ENCODE results near the gene SBF2. TPM values are rescaled to one million over a fixed set of nuclear protein-coding genes. Genes with fewer than 3 reads are reported as not detected.
"Not testable (repeated sequence)": the region's sequence is repeated elsewhere in the genome, so short reads cannot be mapped to it uniquely, and the experiment has no call there.

SBF2 gene
- polyA plus RNA-seq, 10 donors: 16.7 to 35.0 (median 23.7) TPM

DNA sequence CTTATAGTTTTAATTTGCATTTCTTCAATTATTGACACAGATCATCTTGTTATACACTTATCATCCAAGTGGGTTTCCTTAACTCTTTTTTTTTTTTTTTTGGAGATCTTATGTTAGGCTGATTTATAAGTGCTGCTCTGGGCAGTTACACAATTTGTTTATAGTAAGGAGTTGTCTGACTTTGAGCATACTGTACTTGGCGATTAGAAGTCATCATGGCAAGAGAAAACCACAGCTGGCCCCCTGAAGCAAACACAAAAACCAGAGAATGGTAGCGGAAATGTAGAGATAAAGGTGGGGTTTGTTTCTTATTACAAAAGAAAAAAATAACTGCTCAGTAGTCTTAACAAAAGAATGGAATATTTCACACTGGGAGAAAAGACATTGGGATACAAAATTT is 337.5 kb downstream of the SBF2 start:
- no peak for DNase-seq

DNA sequence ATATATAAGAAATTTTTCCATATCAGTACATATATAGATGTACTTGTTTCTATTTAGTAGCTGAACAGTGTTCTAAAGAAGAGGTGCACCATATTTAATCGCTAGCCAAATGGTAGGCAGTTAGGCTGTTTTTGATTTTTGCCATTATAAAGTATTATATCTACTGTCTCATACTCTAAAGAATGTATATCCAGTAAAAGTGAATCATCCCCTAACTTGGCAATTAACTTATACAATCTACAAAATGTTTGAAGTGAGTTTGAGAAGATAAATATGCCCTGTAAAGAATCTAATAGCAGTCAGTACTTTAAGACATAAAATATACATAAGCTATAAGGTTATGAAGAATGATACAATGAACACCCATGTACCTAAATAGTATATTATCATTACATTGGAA is 338.6 kb downstream of the SBF2 start:
- no peak for DNase-seq

DNA sequence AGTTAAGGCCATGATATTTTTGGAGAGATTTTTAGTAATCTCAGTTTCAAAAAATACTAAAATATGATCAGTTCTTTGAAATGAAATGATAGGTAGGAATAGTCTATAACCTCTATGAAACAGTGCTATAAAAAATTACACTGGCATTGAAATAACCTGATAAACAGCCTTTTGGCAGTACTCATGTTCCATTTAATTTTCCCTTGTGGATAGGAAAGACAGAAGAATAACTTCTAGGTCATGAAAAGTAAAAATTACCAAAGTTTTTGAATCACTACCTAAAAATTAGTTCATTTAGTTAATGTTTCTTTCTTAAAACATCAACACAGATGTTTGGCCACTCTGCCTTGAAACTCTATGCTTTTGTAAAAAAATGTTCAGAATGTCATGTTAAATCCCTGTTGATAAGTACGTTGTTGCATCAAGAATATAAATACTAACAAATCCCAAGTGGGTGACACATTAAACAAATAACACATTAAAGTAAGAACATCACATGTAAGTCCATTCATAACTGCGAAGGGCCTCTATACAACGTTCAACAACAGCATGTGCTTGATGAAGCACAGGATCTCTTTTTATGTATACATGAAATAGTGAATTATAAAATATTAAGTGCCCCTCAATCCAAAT is 339.9 kb downstream of the SBF2 start:
- peak in 2 of 3 donors; percentile 21 to 60 for DNase-seq

DNA sequence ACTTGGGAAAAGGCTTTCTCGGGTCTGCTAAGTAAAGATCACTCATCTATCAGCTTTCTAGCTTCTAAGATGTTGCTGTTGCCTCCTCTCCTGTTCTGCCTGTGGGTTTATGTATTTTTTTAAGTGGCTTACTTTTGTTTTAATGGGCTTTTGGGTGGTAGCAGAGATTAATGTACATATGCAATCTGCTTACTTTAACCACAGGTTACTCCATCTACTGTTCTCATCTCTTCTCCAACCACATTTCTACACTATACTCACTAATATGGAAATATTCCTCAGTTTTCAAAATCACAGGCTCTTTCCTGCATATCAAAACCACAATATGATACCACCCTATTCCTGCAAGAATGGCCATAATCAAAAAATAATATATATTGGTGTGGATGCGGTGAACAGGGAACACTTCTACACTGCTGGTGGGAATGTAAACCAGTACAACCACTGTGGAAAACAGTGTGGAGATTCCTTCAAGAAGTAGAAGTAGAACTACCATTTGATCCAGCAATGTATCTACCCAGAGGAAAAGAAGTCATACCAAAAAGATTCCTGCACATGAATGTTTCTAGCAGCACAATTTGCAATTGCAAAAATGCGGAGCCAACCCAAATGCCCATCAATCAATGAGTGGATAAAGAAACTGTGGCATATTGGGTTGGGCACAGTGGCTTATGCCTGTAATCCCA is 341.4 kb downstream of the SBF2 start:
- no peak for DNase-seq

DNA sequence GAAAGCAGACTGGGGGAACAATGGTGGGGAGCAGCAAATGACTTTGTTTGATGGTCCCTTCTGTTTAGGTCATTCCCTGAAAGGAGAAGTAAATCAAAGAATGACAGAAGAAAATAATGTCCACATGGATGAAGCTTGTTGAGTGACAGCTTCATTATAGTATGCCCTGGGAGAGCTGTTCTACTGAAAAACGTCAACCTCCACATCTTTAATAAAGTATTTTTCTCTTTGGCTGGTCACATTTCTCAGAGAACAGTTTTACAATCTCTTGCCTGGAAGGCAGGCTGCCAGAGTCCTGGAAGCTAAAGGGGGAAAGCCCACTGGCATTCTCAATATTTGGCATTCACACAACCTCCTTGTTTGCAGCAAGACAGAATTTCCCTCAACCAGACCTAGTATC is 342.2 kb downstream of the SBF2 start:
- DNase-seq: peak in 2 of 3 donors; percentile 23 to 45

DNA sequence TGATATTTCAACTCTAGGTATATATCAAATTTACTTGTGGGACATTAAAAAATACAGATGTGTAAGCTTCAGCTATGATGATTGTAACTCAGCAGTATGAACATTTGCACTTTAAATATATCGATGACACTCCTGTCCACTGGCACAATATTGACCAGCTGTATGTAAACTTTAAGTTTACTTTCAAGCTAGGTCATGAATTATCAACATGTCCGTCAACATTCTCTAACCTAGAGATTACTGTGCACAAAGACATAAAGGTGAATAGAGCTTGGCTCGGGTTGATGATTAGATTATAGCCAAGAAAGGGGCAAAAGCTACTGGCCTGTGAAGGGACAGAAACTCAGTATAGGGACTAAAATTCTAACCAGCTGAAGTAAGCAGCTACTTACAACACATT is 343.6 kb downstream of the SBF2 start:
- DNase-seq: no peak

DNA sequence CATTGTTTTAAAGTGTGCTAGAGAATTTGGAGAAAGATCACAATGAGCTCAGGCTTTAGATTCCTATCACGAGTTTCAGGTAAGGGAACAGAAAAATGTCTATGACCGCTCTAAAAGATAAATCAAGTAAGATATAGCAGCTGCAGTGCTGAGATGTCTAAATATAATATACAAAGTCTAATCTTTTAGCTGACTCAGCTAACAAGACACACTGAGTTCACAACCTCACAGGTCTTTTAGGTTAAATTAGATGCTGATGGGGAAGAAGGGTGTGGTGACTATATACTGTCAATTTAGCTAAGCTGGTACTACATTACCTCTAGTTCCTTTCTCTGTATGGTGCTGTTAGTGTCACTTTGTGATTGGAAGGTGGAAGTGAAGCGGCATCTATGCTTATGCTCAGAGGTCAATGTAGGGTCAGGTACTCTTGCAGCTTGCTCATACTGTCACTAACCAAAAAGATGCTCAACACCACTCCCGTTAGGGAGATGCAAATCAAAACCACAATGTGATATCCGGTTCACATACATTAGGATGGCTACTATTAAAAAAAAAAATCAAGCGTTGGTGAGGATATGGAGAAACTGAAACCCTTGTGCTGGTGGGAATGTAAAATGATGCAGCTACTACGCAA is 346.7 kb downstream of the SBF2 start:
- DNase-seq: no peak

DNA sequence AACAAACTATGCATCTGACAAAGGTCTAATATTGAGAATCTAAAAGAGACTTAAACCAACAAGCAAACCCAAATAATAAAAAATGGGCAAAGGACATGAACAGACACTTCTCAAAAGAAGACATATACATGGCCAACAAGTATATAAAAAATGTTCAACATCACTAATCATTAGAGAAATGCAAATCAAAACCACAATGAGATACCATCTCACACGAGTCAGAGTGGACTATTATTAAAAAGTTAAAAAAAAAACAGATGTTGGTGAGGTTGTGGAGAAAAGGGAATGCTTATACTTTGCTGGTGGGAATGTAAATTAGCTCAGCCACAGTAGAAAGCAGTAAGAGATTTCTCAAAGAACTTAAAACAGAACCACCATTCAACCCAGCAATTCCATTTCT is 348.3 kb downstream of the SBF2 start:
- not testable (repeated sequence) for DNase-seq

DNA sequence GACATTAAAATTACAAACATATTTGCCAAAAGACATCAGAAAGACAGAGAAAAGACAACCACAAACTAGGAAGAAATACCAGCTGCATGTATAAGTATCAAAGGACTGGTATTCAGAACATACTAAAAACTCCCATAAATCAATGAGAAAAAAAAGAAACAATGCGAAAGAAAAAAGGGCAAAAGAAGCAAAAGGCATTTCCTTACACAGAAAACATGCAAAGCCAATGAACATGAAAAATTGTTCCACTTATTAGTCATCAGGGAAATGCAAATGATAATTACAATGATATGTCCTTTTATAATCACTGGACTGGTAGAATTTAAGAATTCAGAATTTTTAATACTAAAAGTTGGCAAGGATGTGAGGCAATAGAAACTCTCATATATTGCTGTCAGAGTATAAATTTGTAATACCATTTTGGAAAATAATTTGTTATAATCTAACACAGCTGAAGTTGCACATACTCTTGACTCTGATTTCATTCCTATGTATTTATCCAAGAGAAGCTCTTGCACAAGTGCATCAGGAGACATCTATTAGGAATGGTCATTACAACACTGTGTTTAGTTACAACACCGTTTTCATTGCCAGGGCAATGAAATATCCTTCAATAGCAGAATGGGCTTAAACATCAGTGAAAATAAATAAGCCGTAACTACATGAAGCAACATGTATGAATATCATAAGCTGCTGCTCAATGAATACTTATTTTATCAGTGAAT is 350.5 kb downstream of the SBF2 start:
- peak; percentile 84 to 91 (median 89) for DNase-seq

DNA sequence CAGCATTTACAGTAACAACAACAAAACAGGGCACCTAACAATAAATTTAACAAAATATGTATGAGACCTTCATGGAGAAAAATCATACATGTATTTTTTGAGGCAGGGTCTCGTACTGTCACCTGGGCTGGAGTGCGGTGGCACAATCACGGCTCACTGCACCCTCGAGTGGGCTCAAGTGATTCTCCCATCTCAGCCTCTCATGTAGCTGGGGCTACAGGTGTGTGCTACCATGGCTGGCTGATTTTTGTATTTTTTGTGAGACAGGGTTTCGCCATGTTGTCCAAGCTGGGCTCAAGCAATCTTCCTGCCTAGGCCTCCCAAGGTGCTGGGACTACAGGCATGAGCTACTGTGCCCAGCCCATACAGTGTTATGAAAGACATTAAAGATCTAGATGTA is 352.0 kb downstream of the SBF2 start:
- DNase-seq: no peak

DNA sequence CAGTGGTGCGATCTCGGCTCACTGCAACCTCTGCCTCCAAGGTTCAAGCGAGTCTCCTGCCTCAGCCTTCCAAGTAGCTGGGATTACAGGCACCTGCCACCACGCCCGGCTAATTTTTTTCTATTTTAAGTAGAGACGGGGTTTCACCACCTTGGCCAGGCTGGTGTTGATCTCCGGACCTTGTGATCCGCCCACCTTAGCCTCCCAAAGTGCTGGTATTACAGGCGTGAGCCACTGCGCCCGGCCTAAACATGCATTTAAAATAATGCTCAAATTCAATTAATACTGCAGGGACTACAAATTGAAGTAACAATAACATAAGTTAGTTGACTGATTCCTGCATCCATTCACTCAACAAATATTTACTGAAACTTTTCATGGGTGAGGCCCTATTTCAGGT is 354.9 kb downstream of the SBF2 start:
- not testable (repeated sequence) for DNase-seq

DNA sequence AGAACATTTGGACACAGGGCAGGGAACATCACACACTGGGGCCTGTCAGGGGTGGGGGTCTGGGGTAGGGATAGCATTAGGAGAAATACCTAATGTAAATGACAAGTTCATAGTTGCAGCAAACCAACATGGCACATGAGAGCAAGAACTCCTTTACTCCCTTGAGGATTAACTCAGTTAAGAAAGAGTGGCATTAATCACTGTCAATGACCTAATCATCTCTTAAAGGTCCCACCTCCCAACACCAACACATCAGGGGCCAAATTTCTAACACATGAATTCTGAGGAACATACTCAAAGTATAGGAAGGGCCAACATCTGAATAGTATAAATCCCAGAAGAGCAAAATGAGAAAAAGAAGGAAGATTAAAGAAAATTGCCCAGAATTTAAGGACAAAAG is 357.3 kb downstream of the SBF2 start:
- DNase-seq: no peak

DNA sequence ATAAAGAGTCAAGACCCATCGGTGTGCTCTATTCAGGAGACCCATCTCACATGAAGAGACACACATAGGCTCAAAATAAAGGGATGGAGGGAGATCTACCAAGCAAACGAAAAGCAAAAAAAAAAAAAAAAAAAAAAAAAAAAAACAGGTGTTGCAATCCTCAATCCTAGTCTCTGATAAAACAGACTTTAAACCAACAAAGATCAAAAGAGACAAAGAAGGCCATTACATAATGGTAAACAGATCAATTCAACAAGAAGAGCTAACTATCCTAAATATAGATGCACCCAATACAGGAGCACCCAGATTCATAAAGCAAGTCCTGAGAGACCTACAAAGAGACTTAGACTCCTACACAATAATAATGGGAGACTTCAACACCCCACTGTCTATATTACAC is 361.2 kb downstream of the SBF2 start:
- DNase-seq: not testable (repeated sequence)

DNA sequence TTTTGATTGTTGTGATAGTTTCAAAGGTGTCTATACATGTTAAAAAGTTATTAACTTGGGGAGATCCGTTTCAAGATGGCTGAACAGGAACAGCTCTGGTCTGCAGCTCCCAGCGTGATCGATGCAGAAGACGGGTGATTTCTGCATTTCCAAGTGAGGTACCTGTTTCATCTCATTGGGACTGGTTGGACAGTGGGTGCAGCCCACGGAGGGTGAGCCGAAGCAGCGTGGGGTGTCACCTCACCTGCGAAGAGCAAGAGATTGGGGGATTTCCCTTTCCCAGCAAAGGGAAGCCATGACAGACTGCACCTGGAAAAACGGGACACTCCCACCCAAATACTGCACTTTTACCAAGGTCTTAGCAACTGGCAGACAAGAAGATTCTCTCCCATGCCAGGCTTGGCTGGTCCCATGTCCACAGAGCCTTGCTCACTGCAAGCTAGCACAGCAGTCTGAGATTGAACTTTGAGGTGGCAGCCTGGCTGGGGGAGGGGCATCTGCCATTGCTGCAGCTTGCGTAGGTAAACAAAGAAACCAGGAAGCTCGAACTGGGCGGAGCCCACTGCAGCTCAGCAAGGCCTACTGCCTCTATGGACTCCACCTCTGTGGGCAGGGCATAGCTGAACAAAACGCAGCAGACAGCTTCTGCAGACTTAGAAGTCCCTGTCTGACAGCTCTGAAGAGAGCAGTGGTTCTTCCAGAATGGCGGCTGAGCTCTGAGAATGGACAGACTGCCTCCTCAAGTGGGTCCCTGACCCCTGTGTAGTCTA is 363.3 kb downstream of the SBF2 start:
- DNase-seq: not testable (repeated sequence)

DNA sequence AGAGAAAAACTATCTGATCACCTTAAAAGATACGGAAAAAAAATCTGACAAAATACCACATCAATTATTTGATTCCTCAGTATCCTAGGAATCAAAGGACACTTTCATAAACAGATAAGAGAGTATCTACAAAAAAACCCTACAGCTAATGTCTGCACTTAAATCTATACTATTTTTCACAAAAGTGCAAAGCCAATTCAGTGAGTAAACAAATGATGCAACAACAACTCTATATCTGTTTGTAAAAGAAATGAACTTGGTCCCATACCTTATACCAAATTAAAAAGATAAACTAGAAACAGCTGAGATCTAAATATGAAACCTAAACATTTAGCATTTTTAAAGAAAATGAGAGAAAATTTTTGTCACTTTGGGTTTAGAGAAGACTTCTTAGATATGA is 366.3 kb downstream of the SBF2 start:
- DNase-seq: no peak

DNA sequence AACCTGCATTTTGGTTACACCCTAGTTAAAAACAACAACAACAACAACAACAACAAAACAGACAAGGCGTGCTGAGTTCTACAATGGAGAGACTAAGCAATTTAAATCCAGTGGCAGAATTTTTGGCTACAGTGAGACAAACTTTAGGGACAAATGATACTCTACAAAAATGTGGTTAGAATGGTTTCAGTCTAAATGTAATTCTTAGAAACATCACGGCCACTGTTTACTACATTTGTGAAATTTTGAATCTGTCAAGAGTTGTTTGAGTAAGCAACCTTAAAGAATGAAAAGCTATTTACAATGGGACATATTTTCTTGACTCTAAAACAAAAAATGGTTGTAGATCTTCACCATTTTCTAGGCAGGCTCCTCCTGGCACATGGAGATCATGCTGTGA is 370.7 kb downstream of the SBF2 start:
- no peak for DNase-seq

DNA sequence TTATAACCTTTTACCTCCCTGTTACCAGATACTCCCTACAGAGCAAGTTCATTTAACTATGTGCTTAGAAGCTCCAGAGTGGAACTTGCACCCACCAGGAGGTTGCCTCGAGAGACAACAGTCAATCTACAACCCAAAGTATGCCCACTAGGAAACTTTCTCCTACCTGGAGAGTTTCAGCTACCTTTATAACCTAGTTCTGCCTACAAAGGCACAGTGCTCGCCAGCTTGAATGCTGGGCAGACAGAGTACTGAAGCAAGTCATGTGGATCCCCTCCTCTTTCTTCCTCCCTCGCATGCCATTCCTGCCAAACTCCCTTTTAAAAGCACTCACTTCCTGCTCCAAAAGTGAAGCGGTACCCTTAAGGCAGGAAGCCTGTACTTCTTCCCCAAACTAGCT is 371.2 kb downstream of the SBF2 start:
- peak in 1 of 3 donors; percentile 23 for DNase-seq

DNA sequence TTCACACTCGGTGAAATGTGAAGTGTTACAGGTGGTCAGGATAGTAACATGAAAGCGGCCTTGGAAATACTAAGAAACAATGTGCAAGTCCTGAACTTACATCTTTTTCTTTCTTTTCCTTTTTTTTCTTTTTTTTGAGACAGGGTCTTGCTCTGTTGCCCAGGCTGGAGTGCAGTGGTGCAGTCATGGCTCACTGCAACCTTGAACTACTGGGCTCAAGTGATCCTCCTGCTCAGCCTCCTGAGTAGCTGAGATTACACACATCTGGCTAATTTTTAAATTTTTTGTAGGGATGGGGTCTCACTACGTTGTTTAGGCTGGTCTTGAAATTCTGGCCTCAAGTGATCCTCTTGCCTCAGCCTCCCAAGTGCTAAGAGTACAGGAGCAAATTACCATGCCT is 377.5 kb downstream of the SBF2 start:
- DNase-seq: no peak

DNA sequence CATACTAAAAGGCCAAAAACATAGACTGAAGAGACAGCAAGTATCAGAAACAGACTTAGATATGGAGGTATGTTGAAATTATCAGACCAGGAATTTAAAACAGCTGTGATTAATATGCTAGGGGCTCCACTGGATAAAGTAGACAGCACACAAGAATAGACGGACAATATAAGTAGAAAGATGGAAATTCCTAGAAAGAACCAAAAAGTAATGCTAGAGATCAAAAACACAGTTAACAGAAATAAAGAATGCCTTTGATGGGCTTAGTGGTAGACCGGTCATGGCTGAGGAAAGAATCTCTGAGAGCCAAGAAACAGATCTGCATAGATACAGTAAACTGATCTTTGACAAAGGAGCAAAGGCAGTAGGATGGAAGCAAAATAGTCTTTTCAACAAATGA is 380.0 kb downstream of the SBF2 start:
- no peak for DNase-seq

DNA sequence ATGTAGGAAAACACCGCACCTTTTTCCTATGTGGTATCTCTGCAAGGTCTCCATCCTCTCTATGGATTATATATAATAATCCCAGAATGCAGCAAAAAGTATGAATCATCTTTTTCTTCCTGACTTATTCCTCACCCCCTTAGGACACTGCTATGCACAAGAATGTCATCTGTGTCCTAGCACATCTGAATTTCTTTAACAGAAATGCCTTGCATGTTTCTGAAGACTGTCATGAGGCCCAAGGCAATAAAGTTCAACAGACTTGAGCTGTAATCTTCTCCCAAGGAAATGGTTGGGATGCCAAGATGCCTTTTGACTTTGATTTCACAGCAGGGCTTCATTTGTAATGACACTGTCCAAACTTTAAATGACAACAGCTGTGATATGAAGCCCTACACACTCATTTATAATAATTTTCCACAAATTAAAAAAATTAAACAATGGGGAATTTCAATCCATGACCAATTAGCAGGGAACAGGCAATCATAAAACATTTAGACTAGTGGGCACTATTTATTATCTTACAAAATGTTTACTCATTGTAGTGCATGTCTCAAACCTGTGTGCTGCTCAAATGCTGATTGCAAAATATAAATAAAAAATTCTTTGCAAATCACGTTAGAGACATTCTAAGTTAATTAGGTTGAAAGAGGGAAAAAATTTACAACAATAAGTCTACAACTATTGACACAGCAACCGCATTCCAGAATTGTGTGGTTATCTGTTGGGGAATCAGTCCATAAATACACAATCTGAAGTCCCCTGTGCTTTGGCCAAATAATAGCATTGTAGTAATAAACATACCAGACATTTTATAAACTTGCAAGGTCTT is 387.8 kb downstream of the SBF2 start:
- DNase-seq: peak; percentile 35 to 97 (median 67)

DNA sequence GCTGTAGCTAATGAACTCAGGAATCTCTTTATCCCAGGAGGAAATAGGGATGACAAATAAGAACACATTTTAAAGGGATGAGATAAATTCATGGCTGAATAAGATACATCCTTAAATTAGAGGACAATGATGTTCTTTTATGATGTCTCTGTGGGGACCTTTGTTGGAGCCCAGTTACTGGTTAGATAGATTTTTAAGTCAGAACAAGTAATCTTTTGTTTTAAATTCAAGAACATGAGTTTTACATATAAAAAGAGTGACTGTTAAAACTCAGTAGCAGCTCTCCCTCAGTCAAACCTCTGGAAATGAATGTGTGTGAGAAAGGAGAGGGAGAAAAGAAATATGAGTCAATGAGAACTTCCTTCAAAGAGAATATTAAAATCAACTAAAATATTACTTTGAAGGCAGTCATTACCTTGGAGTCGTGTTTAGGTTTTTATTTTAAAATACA is 388.5 kb downstream of the SBF2 start:
- DNase-seq: peak; percentile 12 to 48 (median 31)
